IMR-90 (cell line): Measurements from ENCODE around the gene PRKN. TPM values are rescaled to one million over a fixed set of nuclear protein-coding genes. Genes with fewer than 3 reads are reported as not detected.

Experiments used
- ATAC-seq: fragments of 200-7000 bp; cut with Tn5 transposase; 2 replicates; pipeline ENCODE4 v1.9.1; 2020; ENCODE audit warnings: low read depth, mild to moderate bottlenecking, moderate library complexity
- BruUV-seq: library from RNA; stranded (reverse); fragments of 400-500 nt; replicated peaks from 2 replicates; lab custom pipeline; 2021; lab: Mats Ljungman, UMichigan
- CTCF ChIA-PET: fragments of 300-600 bp; formaldehyde crosslinking; extraction: SDS; loops from one replicate; lab custom pipeline; 2021; ENCODE audit warnings: antibody characterized with exemption; lab: Yijun Ruan, JAX
- POLR2A ChIA-PET: fragments of 300-600 bp; sonication (Branson Sonifier 250); formaldehyde crosslinking; loops from one replicate; lab custom pipeline; 2022; ENCODE audit warnings: antibody characterized with exemption; ENCODE audit not compliant: unreplicated experiment; lab: Charles Lee
- DNase-seq: peaks from one replicate; pipeline ENCODE4 v3.0.0; 2013
- H2AFZ ChIP-seq: replicated peaks from 2 replicates; pipeline ENCODE3; 2013; ENCODE audit warnings: low read length, mild to moderate bottlenecking; ENCODE audit not compliant: poor library complexity
- H2AK5ac ChIP-seq: 2 replicates; pipeline ENCODE4 v1.6.1; 2013; ENCODE audit warnings: low read depth, low read length, inconsistent platforms
- H2AK9ac ChIP-seq: replicated peaks from 2 replicates; pipeline ENCODE3; 2013; ENCODE audit warnings: mild to moderate bottlenecking, low read depth, low read length, moderate library complexity; ENCODE audit not compliant: poor library complexity
- H2BK120ac ChIP-seq: 2 replicates; pipeline ENCODE4 v1.6.1; 2013; ENCODE audit warnings: low read depth, low read length, inconsistent platforms
- H2BK15ac ChIP-seq: 3 replicates; pipeline ENCODE4 v1.6.1; 2013; ENCODE audit warnings: low read depth, low read length, inconsistent platforms
- H2BK20ac ChIP-seq: 2 replicates; pipeline ENCODE4 v1.6.1; 2013; ENCODE audit warnings: low read depth, mild to moderate bottlenecking, inconsistent platforms, low read length, moderate library complexity
- H2BK5ac ChIP-seq: 2 replicates; pipeline ENCODE4 v1.6.1; 2013; ENCODE audit warnings: mild to moderate bottlenecking, low read depth, low read length, inconsistent platforms; ENCODE audit not compliant: poor library complexity, severe bottlenecking
- H3K14ac ChIP-seq: replicated peaks from 2 replicates; pipeline ENCODE4 v1.6.1; 2013; ENCODE audit warnings: low read depth, low read length, inconsistent platforms
- H3K18ac ChIP-seq: 2 replicates; pipeline ENCODE4 v1.6.1; 2013; ENCODE audit warnings: low read depth, low read length, control low read depth
- H3K23ac ChIP-seq: 2 replicates; pipeline ENCODE4 v1.6.1; 2013; ENCODE audit warnings: low read depth, low read length, inconsistent platforms
- H3K27ac ChIP-seq: 2 replicates; pipeline ENCODE4 v1.5.1; 2013; ENCODE audit warnings: mild to moderate bottlenecking, control low read depth, low read length; ENCODE audit not compliant: insufficient read depth
- H3K27me3 ChIP-seq: 2 replicates; pipeline ENCODE4 v1.6.1; 2013; ENCODE audit warnings: low read length; ENCODE audit not compliant: control insufficient read depth, insufficient read depth
- H3K36me3 ChIP-seq: 2 replicates; pipeline ENCODE4 v1.6.1; 2013; ENCODE audit warnings: low read length, mixed read lengths; ENCODE audit not compliant: control insufficient read depth, insufficient read depth
- H3K4ac ChIP-seq: 2 replicates; pipeline ENCODE4 v1.6.1; 2013; ENCODE audit warnings: low read depth, low read length, inconsistent platforms
- H3K4me1 ChIP-seq: 2 replicates; pipeline ENCODE4 v1.6.1; 2013; ENCODE audit warnings: low read length, mixed read lengths; ENCODE audit not compliant: control insufficient read depth, insufficient read depth
- H3K4me2 ChIP-seq: 2 replicates; pipeline ENCODE4 v1.6.1; 2013; ENCODE audit warnings: low read depth, mild to moderate bottlenecking, control low read depth, low read length, moderate library complexity
- H3K4me3 ChIP-seq: 2 replicates; pipeline ENCODE4 v1.5.1; 2013; ENCODE audit warnings: low read depth, mild to moderate bottlenecking, control low read depth, low read length, moderate library complexity; ENCODE audit not compliant: insufficient read depth
- H3K56ac ChIP-seq: 2 replicates; pipeline ENCODE4 v1.6.1; 2013; ENCODE audit warnings: low read length, inconsistent platforms; ENCODE audit not compliant: insufficient read depth; ENCODE audit errors: extremely low read depth
- H3K79me1 ChIP-seq, 2 experiments: 2 replicates each; pipeline ENCODE4 v1.6.1; 2013; ENCODE audit warnings: low read length in 2 of 2, inconsistent platforms in 1 of 2, low read depth in 1 of 2
- H3K9ac ChIP-seq: 2 replicates; pipeline ENCODE4 v1.6.1; 2013; ENCODE audit warnings: low read depth, low read length, control low read depth
- H3K9me1 ChIP-seq: 2 replicates; pipeline ENCODE4 v1.6.1; 2013; ENCODE audit warnings: low read length, inconsistent platforms; ENCODE audit not compliant: insufficient read depth
- H3K9me3 ChIP-seq: 2 replicates; pipeline ENCODE4 v1.6.1; 2013; ENCODE audit warnings: low read length; ENCODE audit not compliant: control insufficient read depth, insufficient read depth
- H4K20me1 ChIP-seq: 2 replicates; pipeline ENCODE4 v1.6.1; 2013; ENCODE audit warnings: low read length, inconsistent platforms; ENCODE audit not compliant: insufficient read depth
- H4K5ac ChIP-seq: 2 replicates; pipeline ENCODE4 v1.6.1; 2013; ENCODE audit warnings: mild to moderate bottlenecking, low read depth, low read length, control low read depth
- H4K8ac ChIP-seq, 2 experiments: 2 replicates each; pipeline ENCODE4 v1.6.1; 2013; ENCODE audit warnings: low read depth in 2 of 2, low read length in 2 of 2, control low read depth in 1 of 2, inconsistent platforms in 1 of 2
- H4K91ac ChIP-seq: 2 replicates; pipeline ENCODE4 v1.6.1; 2013; ENCODE audit warnings: low read depth, low read length, inconsistent platforms; ENCODE audit not compliant: insufficient read depth
- ELK1 ChIP-seq: fragments of 150-350 bp; IDR thresholded peaks from 2 replicates; pipeline ENCODE4 v1.6.1; 2016; ENCODE audit warnings: low read depth, mild to moderate bottlenecking, low read length, moderate library complexity, borderline replicate concordance
- FOS ChIP-seq: fragments of 150-350 bp; IDR thresholded peaks from 2 replicates; pipeline ENCODE4 v1.6.1; 2016; ENCODE audit warnings: low read depth, low read length
- MAFK ChIP-seq: IDR thresholded peaks from 2 replicates; pipeline ENCODE4 v1.6.1; 2012; ENCODE audit warnings: low read depth, low read length, improper control_type of control experiment
- MAZ ChIP-seq: IDR thresholded peaks from 2 replicates; pipeline ENCODE4 v1.6.1; 2012; ENCODE audit warnings: low read depth, mild to moderate bottlenecking, low read length, improper control_type of control experiment, moderate library complexity, borderline replicate concordance
- NFE2L2 ChIP-seq: fragments of 150-350 bp; IDR thresholded peaks from 2 replicates; pipeline ENCODE4 v1.6.1; 2016; ENCODE audit warnings: low read depth, mild to moderate bottlenecking, low read length
- POLR2A ChIP-seq: IDR thresholded peaks from 2 replicates; pipeline ENCODE4 v1.6.1; 2012; ENCODE audit warnings: mild to moderate bottlenecking, low read depth, low read length
- RAD21 ChIP-seq: IDR thresholded peaks from 2 replicates; pipeline ENCODE4 v1.6.1; 2012; ENCODE audit warnings: low read length, improper control_type of control experiment
- RCOR1 ChIP-seq: IDR thresholded peaks from 2 replicates; pipeline ENCODE4 v1.6.1; 2012; ENCODE audit warnings: mild to moderate bottlenecking, low read length, improper control_type of control experiment; ENCODE audit not compliant: insufficient replicate concordance
- RFX5 ChIP-seq: IDR thresholded peaks from 2 replicates; pipeline ENCODE4 v1.8.0; 2012; ENCODE audit warnings: low read depth, mild to moderate bottlenecking, low read length, moderate library complexity
- WGBS, 2 experiments: methylation state at CpG; one replicate each; pipeline versions ENCODE4 v1.1.5 to v1.1.7; 2013; ENCODE audit warnings: missing lambda C conversion rate in 2 of 2; ENCODE audit not compliant: insufficient read length in 1 of 2; ENCODE audit errors: extremely low coverage in 2 of 2; 5-methylcytosine and 5-hydroxymethylcytosine counted together
- dilution Hi-C: fragments of 300-500 bp; cut with HindIII; formaldehyde crosslinking; loops from one replicate; pipeline ENCODE4 v1.14.3; 2018; ENCODE audit warnings: low sequenced_read_pairs; ENCODE audit not compliant: unreplicated experiment
- in situ Hi-C: fragments of 300-500 bp; cut with MboI; formaldehyde crosslinking; loops from 3 replicates; pipeline ENCODE4 v1.14.3; 2019; ENCODE audit warnings: low sequenced_read_pairs, inconsistent platforms, mixed read lengths
- intact Hi-C: fragments of 100-400 bp; cut with micrococcal nuclease; formaldehyde crosslinking; loops from 2 replicates; pipeline ENCODE4 v1.10.0; 2022
- polyA plus RNA-seq, 3 experiments: library from polyadenylated mRNA; depleted of rRNA; stranded (reverse); fragments of >200 nt; gene quantifications; 2 replicates each; pipeline ENCODE4 v1.2.3, GENCODE V29; 2012; ENCODE audit warnings: low replicate concordance in 1 of 3
- total RNA-seq: library from RNA; depleted of rRNA; stranded (reverse); fragments of >200 nt; gene quantifications from 2 replicates; pipeline ENCODE4 v1.2.3, GENCODE V29; 2012

The PRKN gene
- total and polyA plus RNA-seq, 2 of the 4 experiments (the other 2 are of a cell fraction): 0.15 to 0.18 TPM

- dilution Hi-C loops: no loop called here
- no peak overlapping the region for H4K91ac ChIP-seq
- no peaks in the 10 kb centered on the region for H3K27me3 ChIP-seq
- H2AFZ ChIP-seq: no peak overlapping the region
- H3K27ac ChIP-seq: no peak overlapping the region
- DNase-seq (no peak), ATAC-seq (no peak)
- no peaks in the 10 kb centered on the region for H3K79me1 ChIP-seq
- H4K20me1 ChIP-seq: no peaks in the 10 kb centered on the region
- H3K4ac ChIP-seq: no peak overlapping the region
- BruUV-seq: no TSS peak
- no peak overlapping the region for H2BK20ac ChIP-seq
- no peak overlapping the region for H3K4me3 ChIP-seq
- H3K14ac ChIP-seq: no peak overlapping the region
- no peaks in the 10 kb centered on the region for H3K4me1 ChIP-seq
- H3K9ac ChIP-seq: no peak overlapping the region
- H3K56ac ChIP-seq: no peak overlapping the region
- no peak overlapping the region for H3K18ac ChIP-seq
- H3K9me1 ChIP-seq: no peaks in the 10 kb centered on the region
- H4K8ac ChIP-seq: no peak overlapping the region
- H2BK120ac ChIP-seq: no peak overlapping the region
- H3K4me2 ChIP-seq: no peak overlapping the region
- TF ChIP-seq RAD21: no peak
- TF ChIP-seq POLR2A: no peak
- TF ChIP-seq ELK1: no peak
- TF ChIP-seq MAFK: peak; percentile 20; the same call in 1 of the 2 replicates
- no peak for TF ChIP-seq RCOR1
- no peak for TF ChIP-seq MAZ
- TF ChIP-seq FOS: no peak
- TF ChIP-seq NFE2L2: no peak
- no peak for TF ChIP-seq RFX5
- no peak overlapping the region for H2AK5ac ChIP-seq
- H2AK9ac ChIP-seq: no peak overlapping the region
- H2BK5ac ChIP-seq: no peak overlapping the region
- no peak overlapping the region for H4K5ac ChIP-seq
- intact Hi-C loops: no loop called here
- WGBS, 2 experiments: no CpG with 5 or more reads among the region's 3 CpGs
- in situ Hi-C loops: no loop called here
- POLR2A ChIA-PET: no interaction called here
- no peak overlapping the region for H3K23ac ChIP-seq
- H3K9me3 ChIP-seq: peaks cover 9% of the 10 kb centered on the region
- CTCF ChIA-PET: no interaction called here
- no peaks in the 10 kb centered on the region for H3K36me3 ChIP-seq
- no peak overlapping the region for H2BK15ac ChIP-seq
These were observed 384.2 kb downstream of the PRKN start for GRCh38 chr6:162343198-162343935.
